HG02938 (cell line): Measurements from ENCODE around the gene PDGFRB.

Source experiments
- ATAC-seq: cut with Tn5 transposase; IDR thresholded peaks from one replicate; pipeline ENCODE4 v1.9.1; 2021; ENCODE audit warnings: mild to moderate bottlenecking, moderate library complexity; ENCODE audit not compliant: unreplicated experiment

The PDGFRB gene

GRCh38 chr5:150147670-150148069 lies 8.0 kb downstream of the PDGFRB start:
- no peak for ATAC-seq

GRCh38 chr5:150146862-150147601 lies 8.6 kb downstream of the PDGFRB start:
- no peak for ATAC-seq

- ATAC-seq, result no peak
Measured at GRCh38 chr5:150146235-150146634, 9.4 kb downstream of the PDGFRB start.

GRCh38 chr5:150144879-150145278 lies 10.8 kb downstream of the PDGFRB start:
- no peak for ATAC-seq

- no peak for ATAC-seq
Measured at GRCh38 chr5:150144246-150144801, 11.3 kb downstream of the PDGFRB start.

GRCh38 chr5:150143350-150144245 lies 12.0 kb downstream of the PDGFRB start:
- ATAC-seq, result no peak

GRCh38 chr5:150142959-150143349 lies 12.7 kb downstream of the PDGFRB start:
- ATAC-seq, result no peak

GRCh38 chr5:150142185-150142958 lies 13.3 kb downstream of the PDGFRB start:
- ATAC-seq, result no peak

GRCh38 chr5:150141544-150142184 lies 14.0 kb downstream of the PDGFRB start:
- no peak for ATAC-seq

GRCh38 chr5:150140830-150141229 lies 14.8 kb downstream of the PDGFRB start:
- ATAC-seq, result no peak

- ATAC-seq, result no peak
Measured at GRCh38 chr5:150139334-150139733, 16.3 kb downstream of the PDGFRB start.

GRCh38 chr5:150138551-150139265 lies 16.9 kb downstream of the PDGFRB start:
- ATAC-seq, result no peak

GRCh38 chr5:150137997-150138396 lies 17.6 kb downstream of the PDGFRB start:
- ATAC-seq, result no peak

GRCh38 chr5:150137168-150137957 lies 18.3 kb downstream of the PDGFRB start:
- no peak for ATAC-seq

- no peak for ATAC-seq
Measured at GRCh38 chr5:150136305-150137167, 19.1 kb downstream of the PDGFRB start.

- ATAC-seq, result no peak
Measured at GRCh38 chr5:150135557-150136304, 19.9 kb downstream of the PDGFRB start.

GRCh38 chr5:150134198-150134588 lies 21.5 kb downstream of the PDGFRB start:
- no peak for ATAC-seq
